Nephron progenitor cell (in vitro differentiated cells): ENCODE results near the gene INO80C.

ENCODE experiments used
- DNase-seq: peaks from one replicate; pipeline ENCODE4 v3.0.0; 2021
- H3K27ac Mint-ChIP-seq: 2 replicates; pipeline ENCODE4 v1.8.0; 2021; ENCODE audit warnings: mild to moderate bottlenecking, moderate library complexity, mixed read lengths
- H3K27me3 Mint-ChIP-seq: 2 replicates; pipeline ENCODE4 v1.8.0; 2021; ENCODE audit warnings: mild to moderate bottlenecking, low read depth, mixed read lengths; ENCODE audit not compliant: poor library complexity
- H3K36me3 Mint-ChIP-seq: 2 replicates; pipeline ENCODE4 v1.8.0; 2021; ENCODE audit warnings: low read depth, mixed read lengths
- H3K4me1 Mint-ChIP-seq: 2 replicates; pipeline ENCODE4 v1.8.0; 2021; ENCODE audit warnings: mixed read lengths
- H3K4me3 Mint-ChIP-seq: 2 replicates; pipeline ENCODE4 v1.8.0; 2021; ENCODE audit warnings: mild to moderate bottlenecking, moderate library complexity, mixed read lengths
- H3K9me3 Mint-ChIP-seq: 2 replicates; pipeline ENCODE4 v1.8.0; 2021; ENCODE audit warnings: mild to moderate bottlenecking, moderate library complexity, mixed read lengths
- CTCF ChIP-seq: fragments of 200-600 bp; sonication (generic); IDR thresholded peaks from 2 replicates; pipeline ENCODE4 v1.5.0; 2021; ENCODE audit warnings: antibody characterized with exemption

The INO80C gene

GRCh38 chr18:35473562-35473961 lies 24.2 kb downstream of the INO80C start:
- Mint-ChIP-seq H3K27ac (peak overlapping the region; percentile 58), H3K9me3 (peaks cover 7% of the 10 kb centered on the region), H3K4me3 (no peak overlapping the region), H3K27me3 (no peaks in the 10 kb centered on the region), H3K4me1 (peaks cover 16% of the 10 kb centered on the region), H3K36me3 (peaks cover 47% of the 10 kb centered on the region)
- DNase-seq: no peak
- TF ChIP-seq CTCF: no peak

DNA sequence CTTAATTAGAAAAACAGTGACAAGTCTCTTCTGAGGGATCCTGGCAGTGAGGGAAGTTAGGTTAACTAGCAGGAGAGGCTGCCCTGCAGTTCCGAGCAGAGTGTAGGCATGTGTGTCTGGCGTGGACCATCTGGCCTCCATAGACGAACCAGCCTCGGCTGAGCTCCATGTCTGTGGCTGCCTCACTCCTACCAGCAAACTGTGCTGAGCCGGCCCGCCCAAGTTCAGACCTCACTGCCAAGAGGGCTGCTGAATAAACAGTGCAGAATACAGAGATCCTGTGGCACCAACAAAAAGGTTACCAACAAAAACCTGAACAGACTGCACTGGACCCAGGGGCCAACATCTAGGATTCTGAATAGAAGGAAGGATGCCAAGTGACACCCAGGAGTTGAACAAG lies 27.3 kb downstream of the INO80C start:
- peak overlapping the region; percentile 37 for H3K27ac Mint-ChIP-seq

GRCh38 chr18:35469725-35470124 lies 28.0 kb downstream of the INO80C start:
- peaks cover 38% of the 10 kb centered on the region for H3K36me3 Mint-ChIP-seq
- H3K27me3 Mint-ChIP-seq: no peaks in the 10 kb centered on the region
- peaks cover 19% of the 10 kb centered on the region for H3K4me1 Mint-ChIP-seq
- H3K4me3 Mint-ChIP-seq: no peak overlapping the region
- H3K27ac Mint-ChIP-seq: peak overlapping the region; percentile 90
- DNase-seq: no peak
- no peak for TF ChIP-seq CTCF
- peaks cover 2% of the 10 kb centered on the region for H3K9me3 Mint-ChIP-seq

More for the DNA sequence above, 27.3 kb downstream of the INO80C start:
- DNase-seq: no peak
- Mint-ChIP-seq H3K27me3 (no peaks in the 10 kb centered on the region), H3K36me3 (peaks cover 45% of the 10 kb centered on the region), H3K4me1 (peaks cover 19% of the 10 kb centered on the region), H3K4me3 (no peak overlapping the region), H3K9me3 (peaks cover 7% of the 10 kb centered on the region)
- TF ChIP-seq CTCF: no peak

GRCh38 chr18:35468711-35469110 lies 29.0 kb downstream of the INO80C start:
- Mint-ChIP-seq H3K27me3 (no peaks in the 10 kb centered on the region), H3K4me3 (no peak overlapping the region), H3K4me1 (peaks cover 19% of the 10 kb centered on the region), H3K27ac (peak overlapping the region; percentile 90), H3K36me3 (peaks cover 28% of the 10 kb centered on the region), H3K9me3 (no peaks in the 10 kb centered on the region)
- no peak for TF ChIP-seq CTCF
- no peak for DNase-seq

DNA sequence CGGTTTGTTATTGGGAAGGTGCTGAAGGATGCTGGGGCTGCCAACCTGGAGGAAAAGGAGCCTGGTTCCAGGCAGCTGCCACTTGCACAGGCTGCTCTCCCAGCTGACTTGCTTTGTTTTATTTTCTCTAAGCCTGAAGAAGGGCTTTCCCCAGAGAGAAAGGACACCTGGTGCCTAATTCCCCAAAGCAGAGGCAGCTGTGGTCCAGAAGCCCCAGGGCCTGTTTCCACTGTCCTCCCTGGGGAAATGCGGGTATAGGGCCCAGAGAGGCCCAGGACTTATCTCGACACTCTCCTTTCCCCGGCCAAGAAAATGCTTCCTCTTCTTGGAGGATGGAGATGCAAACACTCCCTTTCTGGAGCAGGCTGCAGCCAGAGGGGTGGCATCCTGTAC lies 30.1 kb downstream of the INO80C start:
- H3K9me3 Mint-ChIP-seq: no peaks in the 10 kb centered on the region

More for the DNA sequence above, 30.1 kb downstream of the INO80C start:
- Mint-ChIP-seq H3K4me1 (peaks cover 19% of the 10 kb centered on the region), H3K36me3 (peaks cover 18% of the 10 kb centered on the region), H3K4me3 (no peak overlapping the region), H3K27me3 (no peaks in the 10 kb centered on the region), H3K27ac (peak overlapping the region; percentile 87)
- TF ChIP-seq CTCF: no peak
- DNase-seq: no peak
